Duodenal mucosa (tissue), 2 donors: ENCODE measurements around the gene EEF1A2.

ENCODE experiments used
- H3K27ac ChIP-seq: one replicate; pipeline ENCODE4 v1.7.0; 2013; ENCODE audit warnings: low read depth, low read length
- H3K27me3 ChIP-seq, 2 donors: one replicate each; pipeline ENCODE4 v1.7.0; 2013; ENCODE audit warnings: low read length in 2 of 2, control low read depth in 1 of 2; ENCODE audit not compliant: insufficient read depth in 2 of 2, control insufficient read depth in 1 of 2
- H3K36me3 ChIP-seq, 2 donors: one replicate each; pipeline ENCODE4 v1.7.0; 2013; ENCODE audit warnings: low read length in 2 of 2, control low read depth in 1 of 2; ENCODE audit not compliant: insufficient read depth in 2 of 2, control insufficient read depth in 1 of 2
- H3K4me1 ChIP-seq, 2 donors: one replicate each; pipeline ENCODE4 v1.7.0; 2013; ENCODE audit warnings: low read length in 2 of 2, control low read depth in 1 of 2; ENCODE audit not compliant: insufficient read depth in 2 of 2, control insufficient read depth in 1 of 2
- H3K4me3 ChIP-seq, 2 donors: one replicate each; pipeline ENCODE4 v1.7.0; 2013; ENCODE audit warnings: low read length in 2 of 2, low read depth in 1 of 2
- H3K9ac ChIP-seq, 2 donors: one replicate each; pipeline ENCODE4 v1.7.0; 2013; ENCODE audit warnings: low read length in 2 of 2, low read depth in 1 of 2
- H3K9me3 ChIP-seq, 2 donors: one replicate each; pipeline ENCODE4 v1.7.0; 2013; ENCODE audit warnings: low read length in 2 of 2, control low read depth in 1 of 2; ENCODE audit not compliant: control insufficient read depth in 1 of 2

EEF1A2 gene

DNA sequence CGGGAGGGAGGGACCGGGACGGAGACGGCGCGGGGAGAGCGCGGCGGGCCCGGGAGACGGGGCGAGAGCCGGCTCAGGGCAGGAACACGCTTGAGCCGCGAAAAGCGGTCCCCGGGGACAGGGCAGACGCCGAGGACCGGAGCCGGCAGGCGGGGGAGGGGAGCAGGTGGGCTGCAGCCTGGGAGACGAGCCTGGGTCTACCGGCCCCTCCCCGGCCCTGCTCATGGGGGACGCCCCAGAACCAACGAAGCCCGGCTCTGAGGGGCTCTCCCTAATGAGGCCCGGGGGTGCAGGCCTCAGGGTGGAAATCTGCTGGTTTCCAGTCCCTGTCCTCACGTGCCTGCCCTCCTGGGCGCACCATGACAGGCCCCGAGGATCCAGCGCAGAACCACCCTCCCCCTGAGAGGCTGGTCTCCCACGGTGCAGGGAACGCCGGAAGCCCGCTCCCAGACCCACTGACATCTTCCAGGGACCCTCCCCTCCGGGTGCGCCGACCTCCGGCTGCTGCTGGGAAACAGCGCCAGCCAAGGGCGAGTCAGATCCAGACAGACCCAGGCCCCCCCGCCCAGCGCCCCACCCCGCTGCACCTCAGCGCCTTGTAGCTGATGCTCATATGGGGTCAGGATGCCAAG, 571 bp upstream of the EEF1A2 start:
- Histone ChIP-seq H3K27me3 (peaks cover 36 to 45% of the 10 kb centered on the region in 2 donors), H3K9me3 (peaks cover 0 to 1% of the 10 kb centered on the region in 2 donors), H3K4me1 (peaks cover 0 to 4% of the 10 kb centered on the region in 2 donors), H3K9ac (no peak overlapping the region), H3K4me3 (no peak overlapping the region), H3K36me3 (no peaks in the 10 kb centered on the region), H3K27ac (no peak overlapping the region)

DNA sequence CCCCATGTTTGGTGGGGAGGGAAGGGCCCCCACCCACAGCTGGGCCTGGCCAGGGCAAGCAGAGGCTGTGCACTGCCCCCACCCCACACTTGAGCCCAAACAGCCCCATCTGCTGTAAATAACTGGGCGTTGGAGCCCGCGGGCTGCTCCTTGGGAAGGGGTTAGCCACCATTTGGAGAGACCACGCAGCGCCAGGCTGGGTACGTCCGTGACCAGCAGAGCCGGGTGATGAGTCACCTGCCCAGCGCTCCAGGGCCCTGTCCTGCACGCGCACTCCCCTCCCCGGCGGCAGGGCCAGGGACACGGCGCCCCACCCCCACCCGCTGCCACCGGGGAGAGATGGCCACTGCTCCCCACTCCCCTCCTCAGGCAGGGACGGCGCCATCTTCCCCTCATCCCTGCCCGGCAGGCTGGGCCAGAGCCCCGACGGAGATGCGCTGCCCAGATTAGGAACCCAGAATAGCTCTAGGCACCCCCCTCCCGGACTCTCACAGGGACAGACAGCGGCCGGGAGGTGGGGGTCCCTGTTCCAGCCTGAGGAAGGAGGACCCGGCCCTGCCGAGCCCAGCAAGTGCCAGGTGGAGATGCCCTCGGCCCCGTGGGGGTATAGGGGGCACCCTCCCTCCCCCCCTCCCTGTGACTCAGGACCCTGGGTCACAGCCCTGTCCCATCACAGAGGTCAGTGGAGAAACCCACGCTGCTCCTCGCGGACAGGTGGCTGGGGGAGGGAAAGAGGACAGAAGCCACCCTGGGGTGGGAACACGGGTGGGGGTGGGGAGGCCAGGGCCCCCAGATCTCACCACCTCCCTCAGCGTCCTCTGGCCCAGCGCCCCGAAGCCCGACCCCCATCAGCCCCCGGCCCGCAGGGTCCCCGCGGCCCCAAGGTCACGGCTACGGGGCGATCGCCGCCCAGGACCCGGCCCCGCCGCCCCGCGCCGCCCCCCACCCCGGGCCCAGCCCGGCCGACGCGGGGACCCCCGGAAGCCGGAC, 642 bp downstream of the EEF1A2 start:
- Histone ChIP-seq H3K9me3 (no peaks in the 10 kb centered on the region), H3K27me3 (peaks cover 36 to 39% of the 10 kb centered on the region in 2 donors), H3K4me3 (no peak overlapping the region), H3K36me3 (no peaks in the 10 kb centered on the region), H3K4me1 (peaks cover 0 to 4% of the 10 kb centered on the region in 2 donors), H3K27ac (no peak overlapping the region), H3K9ac (no peak overlapping the region)

DNA sequence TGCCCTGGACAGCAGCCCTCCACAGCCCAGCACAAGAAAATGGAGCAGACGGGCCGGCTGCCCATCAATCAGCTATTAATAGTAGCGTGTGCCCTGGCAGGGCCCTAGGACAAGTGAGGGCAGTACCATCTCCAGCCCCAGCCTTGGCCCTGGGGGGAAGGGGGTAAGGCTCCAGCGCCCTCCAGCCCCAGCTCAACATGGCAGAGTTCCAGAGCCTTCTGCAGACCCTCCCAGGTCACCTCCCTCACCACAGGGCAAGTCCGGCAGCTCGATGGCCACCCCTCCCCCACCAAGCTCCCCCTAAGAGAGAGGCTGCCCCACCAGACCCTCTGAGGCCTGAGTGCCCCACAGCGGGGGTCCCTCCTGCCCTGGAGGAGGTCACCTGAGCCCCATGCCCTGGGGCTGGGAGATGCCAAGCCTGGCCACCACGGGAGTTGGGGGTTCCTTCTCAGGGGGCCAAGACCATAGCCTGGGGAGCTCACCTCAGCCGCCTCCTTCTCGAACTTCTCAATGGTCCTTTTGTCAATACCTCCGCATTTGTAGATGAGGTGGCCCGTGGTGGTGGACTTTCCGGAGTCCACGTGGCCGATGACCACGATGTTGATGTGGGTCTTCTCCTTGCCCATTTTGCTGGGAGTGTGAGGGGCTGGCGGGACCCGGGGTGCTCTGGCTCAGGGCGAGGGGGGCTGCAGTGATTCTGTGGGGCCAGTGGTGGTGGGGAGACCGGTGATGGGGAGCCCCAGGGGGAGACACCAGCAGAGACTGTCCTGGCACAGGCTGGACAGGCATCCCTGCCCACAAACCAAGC, 1.5 kb downstream of the EEF1A2 start:
- Histone ChIP-seq H3K27me3 (peaks cover 28 to 34% of the 10 kb centered on the region in 2 donors), H3K4me1 (peaks cover 0 to 4% of the 10 kb centered on the region in 2 donors), H3K36me3 (no peaks in the 10 kb centered on the region), H3K9ac (no peak overlapping the region), H3K4me3 (no peak overlapping the region), H3K27ac (no peak overlapping the region), H3K9me3 (no peaks in the 10 kb centered on the region)

DNA sequence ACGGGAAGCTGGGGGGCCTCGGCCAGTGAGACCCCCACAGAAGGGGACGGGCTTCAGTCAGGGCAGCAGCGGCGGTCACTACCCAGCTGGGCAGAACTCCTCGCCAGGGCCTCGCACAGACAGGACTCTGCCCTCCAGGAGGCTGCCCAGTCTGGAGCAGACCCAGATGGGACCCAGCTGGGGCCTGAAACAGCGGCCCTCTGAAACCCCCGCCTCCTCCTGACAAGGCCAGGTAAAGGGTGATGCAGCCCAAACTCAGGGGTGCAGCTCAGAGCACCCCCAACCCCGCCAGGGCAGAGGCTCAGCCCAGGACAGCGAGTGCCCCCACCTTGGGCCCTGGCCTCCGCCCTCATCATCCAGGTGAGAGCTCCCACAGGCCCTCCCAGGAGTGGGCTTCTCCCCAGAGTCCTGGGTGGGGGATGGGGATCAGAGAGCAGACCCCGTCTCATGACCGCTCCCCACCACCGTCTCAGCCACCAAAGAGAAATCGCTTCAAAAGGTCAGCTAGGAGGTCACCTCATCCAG, 2.2 kb downstream of the EEF1A2 start:
- Histone ChIP-seq H3K9ac (no peak overlapping the region), H3K36me3 (no peaks in the 10 kb centered on the region), H3K4me1 (peaks cover 0 to 4% of the 10 kb centered on the region in 2 donors), H3K27me3 (peaks cover 25 to 34% of the 10 kb centered on the region in 2 donors), H3K9me3 (no peaks in the 10 kb centered on the region), H3K4me3 (peak overlapping the region; percentile 50 to 65), H3K27ac (no peak overlapping the region)

DNA sequence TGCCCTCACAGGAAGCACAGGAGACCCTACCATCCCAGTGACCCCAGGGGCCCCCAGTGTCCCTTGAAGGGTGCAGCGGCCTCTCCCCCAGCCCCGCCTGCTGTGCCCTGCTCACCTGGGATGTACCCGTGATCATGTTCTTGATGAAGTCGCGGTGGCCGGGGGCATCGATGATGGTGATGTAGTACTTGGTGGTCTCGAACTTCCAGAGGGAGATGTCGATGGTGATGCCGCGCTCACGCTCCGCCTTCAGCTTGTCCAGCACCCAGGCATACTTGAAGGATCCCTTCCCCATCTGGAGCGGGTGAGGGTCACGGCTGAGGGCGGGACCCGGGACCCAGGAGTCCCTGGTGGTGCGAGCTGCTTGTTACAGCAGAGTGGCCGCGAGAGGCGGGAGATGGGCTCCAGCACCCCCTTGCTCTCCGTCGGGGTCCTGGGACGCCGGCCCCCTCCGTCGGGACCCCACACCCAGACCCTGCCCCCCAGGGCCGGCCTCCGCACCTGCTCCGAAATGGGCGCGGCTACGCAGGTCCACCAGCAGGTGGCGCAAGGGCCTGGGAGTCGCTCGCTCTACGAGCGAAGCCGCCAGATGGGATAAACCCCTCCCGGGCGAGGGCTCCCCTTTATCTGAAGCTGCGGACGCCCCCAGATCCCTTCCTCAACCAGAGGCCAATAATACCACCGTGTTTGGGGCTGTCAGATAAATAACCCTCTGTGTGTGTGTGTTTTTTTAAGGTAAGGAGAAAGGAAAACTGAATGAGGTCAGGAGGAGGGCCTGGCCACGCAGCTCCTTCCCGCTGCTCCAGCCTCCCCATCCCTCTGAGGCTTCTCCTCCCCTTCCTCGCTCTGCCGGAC, 2.9 kb downstream of the EEF1A2 start:
- Histone ChIP-seq H3K4me1 (peaks cover 0 to 4% of the 10 kb centered on the region in 2 donors), H3K9me3 (no peaks in the 10 kb centered on the region), H3K27me3 (peaks cover 25 to 32% of the 10 kb centered on the region in 2 donors), H3K9ac (no peak overlapping the region), H3K36me3 (no peaks in the 10 kb centered on the region), H3K4me3 (peak overlapping the region; percentile 50 to 65), H3K27ac (no peak overlapping the region)

DNA sequence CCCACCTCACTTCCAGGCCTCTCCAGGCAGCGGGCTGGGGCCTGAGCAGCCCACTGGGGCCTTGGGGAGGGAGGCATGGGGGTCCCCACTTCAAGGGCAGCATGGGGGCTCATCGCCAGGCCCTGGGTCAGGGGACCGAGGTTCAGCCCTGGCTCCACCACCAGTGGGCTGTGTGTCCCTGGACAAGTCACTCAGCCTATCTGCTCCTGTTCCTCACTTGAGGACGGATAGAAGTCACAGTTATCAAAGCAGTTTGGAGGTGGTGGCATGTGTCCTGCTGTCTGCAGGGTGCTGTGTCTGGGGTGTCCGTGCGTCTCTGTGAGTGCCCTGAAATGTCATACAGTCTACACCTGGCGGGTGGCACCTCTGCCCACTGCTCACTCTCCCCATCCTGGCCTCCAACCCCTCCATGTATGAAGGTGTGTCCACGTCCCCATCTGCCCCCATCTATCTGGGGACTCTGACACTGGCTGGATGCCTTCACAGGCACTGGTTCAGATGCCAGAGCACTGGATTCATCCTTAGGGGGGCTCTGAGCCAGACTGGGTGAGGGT, 3.6 kb downstream of the EEF1A2 start:
- Histone ChIP-seq H3K27me3 (peaks cover 25 to 27% of the 10 kb centered on the region in 2 donors), H3K36me3 (no peaks in the 10 kb centered on the region), H3K9me3 (no peaks in the 10 kb centered on the region), H3K27ac (no peak overlapping the region), H3K4me3 (no peak overlapping the region), H3K9ac (no peak overlapping the region), H3K4me1 (peaks cover 0 to 4% of the 10 kb centered on the region in 2 donors)

DNA sequence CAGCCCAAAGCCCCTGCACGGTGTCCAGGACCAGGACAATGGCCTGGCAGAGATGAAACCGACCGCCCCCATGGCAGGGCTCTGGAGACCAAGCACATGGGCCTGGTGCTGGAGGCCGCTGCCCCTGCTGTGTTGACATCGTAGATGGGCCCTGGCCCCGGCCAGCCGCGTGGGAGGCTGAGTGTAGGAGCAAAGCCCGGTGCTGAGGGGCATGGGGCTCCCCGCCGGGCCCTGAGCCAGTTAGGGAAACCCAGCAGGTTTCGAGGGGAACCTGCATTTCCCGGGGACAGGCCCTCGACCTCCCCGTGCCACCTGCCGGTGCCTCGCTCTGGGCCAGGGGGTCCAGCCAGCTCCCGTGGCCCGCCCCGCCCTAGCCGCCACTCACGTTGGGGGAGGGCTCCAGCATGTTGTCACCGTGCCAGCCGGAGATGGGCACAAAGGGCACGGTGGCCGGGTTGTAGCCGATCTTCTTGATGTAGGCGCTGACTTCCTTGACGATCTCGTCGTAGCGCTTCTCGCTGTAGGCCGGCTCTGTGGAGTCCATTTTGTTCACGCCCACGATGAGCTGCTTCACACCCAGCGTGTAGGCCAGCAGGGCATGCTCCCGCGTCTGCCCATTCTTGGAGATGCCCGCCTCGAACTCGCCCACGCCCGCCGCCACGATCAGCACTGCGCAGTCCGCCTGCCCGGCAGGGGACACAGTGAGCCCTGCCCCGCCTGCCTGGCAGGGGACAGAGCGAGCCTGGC, 4.3 kb downstream of the EEF1A2 start:
- Histone ChIP-seq H3K36me3 (no peaks in the 10 kb centered on the region), H3K9me3 (no peaks in the 10 kb centered on the region), H3K4me3 (no peak overlapping the region), H3K9ac (no peak overlapping the region), H3K4me1 (peaks cover 0 to 4% of the 10 kb centered on the region in 2 donors), H3K27me3 (peaks cover 21% of the 10 kb centered on the region in 2 donors), H3K27ac (no peak overlapping the region)

DNA sequence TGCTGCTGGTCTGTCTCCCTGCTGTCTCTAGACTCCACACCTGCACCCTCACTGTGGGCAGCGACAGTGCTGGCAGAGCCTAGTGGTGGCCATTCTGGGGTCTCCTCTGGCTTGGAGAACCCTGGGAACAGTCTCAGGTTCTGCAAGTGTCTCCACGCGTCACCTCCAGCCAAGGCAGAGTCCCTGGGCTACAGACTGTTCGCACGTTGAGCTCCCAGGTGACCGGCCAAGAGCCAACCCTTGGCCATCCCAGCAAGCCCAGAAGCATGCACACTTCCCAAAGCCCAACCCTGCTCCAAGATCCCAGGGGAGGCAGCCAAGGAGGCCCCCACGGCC, 4.8 kb downstream of the EEF1A2 start:
- Histone ChIP-seq H3K9ac (no peak overlapping the region), H3K4me3 (no peak overlapping the region), H3K4me1 (peaks cover 0 to 4% of the 10 kb centered on the region in 2 donors), H3K36me3 (no peaks in the 10 kb centered on the region), H3K27me3 (peaks cover 18 to 20% of the 10 kb centered on the region in 2 donors), H3K9me3 (no peaks in the 10 kb centered on the region), H3K27ac (no peak overlapping the region)
